ENCODE results near the gene PPP5C.

GRCh38 chr19:46411088-46411924 lies 64.4 kb downstream of the PPP5C start:
- TF ChIP-seq, protein P1, sequence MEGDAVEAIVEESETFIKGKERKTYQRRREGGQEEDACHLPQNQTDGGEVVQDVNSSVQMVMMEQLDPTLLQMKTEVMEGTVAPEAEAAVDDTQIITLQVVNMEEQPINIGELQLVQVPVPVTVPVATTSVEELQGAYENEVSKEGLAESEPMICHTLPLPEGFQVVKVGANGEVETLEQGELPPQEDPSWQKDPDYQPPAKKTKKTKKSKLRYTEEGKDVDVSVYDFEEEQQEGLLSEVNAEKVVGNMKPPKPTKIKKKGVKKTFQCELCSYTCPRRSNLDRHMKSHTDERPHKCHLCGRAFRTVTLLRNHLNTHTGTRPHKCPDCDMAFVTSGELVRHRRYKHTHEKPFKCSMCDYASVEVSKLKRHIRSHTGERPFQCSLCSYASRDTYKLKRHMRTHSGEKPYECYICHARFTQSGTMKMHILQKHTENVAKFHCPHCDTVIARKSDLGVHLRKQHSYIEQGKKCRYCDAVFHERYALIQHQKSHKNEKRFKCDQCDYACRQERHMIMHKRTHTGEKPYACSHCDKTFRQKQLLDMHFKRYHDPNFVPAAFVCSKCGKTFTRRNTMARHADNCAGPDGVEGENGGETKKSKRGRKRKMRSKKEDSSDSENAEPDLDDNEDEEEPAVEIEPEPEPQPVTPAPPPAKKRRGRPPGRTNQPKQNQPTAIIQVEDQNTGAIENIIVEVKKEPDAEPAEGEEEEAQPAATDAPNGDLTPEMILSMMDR (IDR thresholded peaks at IDR 0.05), result no peak
- TF ChIP-seq POLR2A (IDR thresholded peaks at IDR 0.05), result no peak

All from heart left ventricle (tissue), 13 donors.